GM12892 (cell line): Measurements from ENCODE around the gene PORCN.

ENCODE experiments used
- POLR2A ChIP-seq: IDR thresholded peaks from 2 replicates; pipeline ENCODE4 v1.6.1; 2011; ENCODE audit warnings: low read depth, low read length, control low read depth
- POLR2AphosphoS5 ChIP-seq: IDR thresholded peaks from 2 replicates; pipeline ENCODE4 v1.6.1; 2011; ENCODE audit warnings: low read depth, low read length, control low read depth

DNA sequence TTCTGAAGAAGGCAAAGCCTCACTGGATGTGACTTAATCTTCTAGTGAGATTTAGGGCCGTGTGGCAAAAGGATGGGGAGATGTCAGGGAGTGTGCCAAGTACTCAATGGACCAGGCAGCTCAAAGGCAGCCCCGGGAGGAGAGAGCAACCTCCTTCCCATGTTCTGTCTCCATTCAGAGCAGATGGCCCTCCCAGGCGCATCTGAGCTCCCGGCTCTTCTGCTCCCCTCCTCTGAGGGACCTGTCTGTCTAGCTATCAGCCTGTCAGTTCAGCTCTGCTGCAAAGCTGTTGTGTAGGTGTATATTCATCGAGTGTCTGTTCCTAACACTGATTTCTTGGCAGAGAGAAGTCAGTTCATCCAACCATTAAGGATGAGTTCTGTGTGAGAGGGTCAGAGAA lies 10.9 kb upstream of the PORCN start:
- no peak for TF ChIP-seq POLR2A
- no peak for TF ChIP-seq POLR2AphosphoS5
